OCI-LY3 (cell line): ENCODE measurements around the gene XBP1.

Experiments
- CTCF ChIP-seq: fragments of 200-600, 300-600 bp; sonication (generic); IDR thresholded peaks from 2 replicates; pipeline ENCODE4 v1.5.1; 2014; ENCODE audit warnings: antibody characterized with exemption, low read length, low read depth
- EZH2phosphoT487 ChIP-seq: fragments of 200-600 bp; shearing (Covaris generic); IDR thresholded peaks from 2 replicates; pipeline ENCODE4 v1.6.1; 2018; ENCODE audit warnings: antibody characterized with exemption, mixed run types, low read depth

- no peak for TF ChIP-seq CTCF
- no peak for TF ChIP-seq EZH2phosphoT487
Observed at GRCh38 chr22:28815111-28815510, 14.7 kb upstream of the XBP1 start.
